Skeletal muscle cell (primary cell): ENCODE measurements around the gene SAMD11.
A peak's percentile ranks its signal among the peaks of the same experiment; 100 is the strongest.

Experiments
- DNase-seq: peaks from one replicate; pipeline ENCODE4 v3.0.0-alpha.2; 2010; ENCODE audit warnings: low read depth
- H3K4me3 ChIP-seq: 2 replicates; pipeline ENCODE4 v1.5.1; 2011; ENCODE audit warnings: low read depth, mild to moderate bottlenecking, control low read depth, low read length, moderate library complexity

Gene SAMD11

GRCh38 chr1:929712-930632 is 6.2 kb downstream of the SAMD11 start:
- no peak overlapping the region for H3K4me3 ChIP-seq
- DNase-seq = no peak

- no peak overlapping the region for H3K4me3 ChIP-seq
Observed at GRCh38 chr1:930633-931138, 7.0 kb downstream of the SAMD11 start.

GRCh38 chr1:931380-932172 is 7.9 kb downstream of the SAMD11 start:
- no peak overlapping the region for H3K4me3 ChIP-seq
- no peak for DNase-seq

More at GRCh38 chr1:930633-931138, 7.0 kb downstream of the SAMD11 start:
- no peak for DNase-seq

GRCh38 chr1:932173-932510 is 8.4 kb downstream of the SAMD11 start:
- H3K4me3 ChIP-seq = no peak overlapping the region
- DNase-seq = no peak

GRCh38 chr1:932776-933602 is 9.3 kb downstream of the SAMD11 start:
- H3K4me3 ChIP-seq = no peak overlapping the region
- no peak for DNase-seq

- DNase-seq = no peak
- H3K4me3 ChIP-seq = no peak overlapping the region
Observed at GRCh38 chr1:933603-933940, 9.8 kb downstream of the SAMD11 start.

- DNase-seq = no peak
Observed at GRCh38 chr1:934991-935750, 11.4 kb downstream of the SAMD11 start.

GRCh38 chr1:935751-936231 is 12.1 kb downstream of the SAMD11 start:
- DNase-seq = no peak
- H3K4me3 ChIP-seq = no peak overlapping the region

More at GRCh38 chr1:934991-935750, 11.4 kb downstream of the SAMD11 start:
- no peak overlapping the region for H3K4me3 ChIP-seq

GRCh38 chr1:936348-937264 is 12.9 kb downstream of the SAMD11 start:
- no peak overlapping the region for H3K4me3 ChIP-seq
- DNase-seq = no peak

- H3K4me3 ChIP-seq = no peak overlapping the region
- no peak for DNase-seq
Observed at GRCh38 chr1:937521-937920, 13.8 kb downstream of the SAMD11 start.

- DNase-seq = no peak
- H3K4me3 ChIP-seq = no peak overlapping the region
Observed at GRCh38 chr1:938088-938683, 14.5 kb downstream of the SAMD11 start.

GRCh38 chr1:938711-939489 is 15.2 kb downstream of the SAMD11 start:
- DNase-seq = no peak
- H3K4me3 ChIP-seq = no peak overlapping the region

- no peak overlapping the region for H3K4me3 ChIP-seq
- no peak for DNase-seq
Observed at GRCh38 chr1:939511-940106, 15.9 kb downstream of the SAMD11 start.

- H3K4me3 ChIP-seq = peak overlapping the region; percentile 12
- DNase-seq = peak; percentile 36
Observed at GRCh38 chr1:940107-941014, 16.6 kb downstream of the SAMD11 start.

- peak overlapping the region; percentile 47 for H3K4me3 ChIP-seq
- DNase-seq = no peak
Observed at GRCh38 chr1:941015-941587, 17.4 kb downstream of the SAMD11 start.
